ENCODE data around the gene SOX6. TPM values are rescaled to one million over a fixed set of nuclear protein-coding genes. Genes with fewer than 3 reads are reported as not detected.

SOX6 gene
- total and polyA plus RNA-seq, 2 donors (not counting 1 experiment from before 2014, with no cell fraction given), result 3.0 to 5.1 TPM

DNA sequence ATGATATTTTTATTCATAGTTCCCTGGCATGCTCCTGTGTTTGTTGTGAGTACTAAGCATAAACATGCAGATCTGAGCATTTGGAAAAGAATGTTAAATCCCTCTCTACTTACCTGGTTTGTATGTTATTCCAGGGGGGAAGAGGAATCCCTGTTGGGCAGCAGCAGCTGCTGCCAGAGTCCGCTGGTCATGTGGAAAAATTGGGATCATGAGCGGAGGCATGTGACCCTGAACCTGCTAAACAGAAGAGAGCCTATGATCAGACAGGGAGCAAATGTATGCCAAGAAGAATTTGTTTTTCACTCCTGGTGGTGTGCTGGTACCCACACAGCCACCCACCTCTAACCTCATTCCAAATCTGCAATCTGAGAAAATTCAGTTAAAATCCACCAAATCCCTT lies 244.7 kb downstream of the SOX6 start:
- TF ChIP-seq EZH2 (IDR thresholded peaks at IDR 0.05; ENCODE audit: low read length, missing control alignments), result no peak
- TF ChIP-seq, protein P1, sequence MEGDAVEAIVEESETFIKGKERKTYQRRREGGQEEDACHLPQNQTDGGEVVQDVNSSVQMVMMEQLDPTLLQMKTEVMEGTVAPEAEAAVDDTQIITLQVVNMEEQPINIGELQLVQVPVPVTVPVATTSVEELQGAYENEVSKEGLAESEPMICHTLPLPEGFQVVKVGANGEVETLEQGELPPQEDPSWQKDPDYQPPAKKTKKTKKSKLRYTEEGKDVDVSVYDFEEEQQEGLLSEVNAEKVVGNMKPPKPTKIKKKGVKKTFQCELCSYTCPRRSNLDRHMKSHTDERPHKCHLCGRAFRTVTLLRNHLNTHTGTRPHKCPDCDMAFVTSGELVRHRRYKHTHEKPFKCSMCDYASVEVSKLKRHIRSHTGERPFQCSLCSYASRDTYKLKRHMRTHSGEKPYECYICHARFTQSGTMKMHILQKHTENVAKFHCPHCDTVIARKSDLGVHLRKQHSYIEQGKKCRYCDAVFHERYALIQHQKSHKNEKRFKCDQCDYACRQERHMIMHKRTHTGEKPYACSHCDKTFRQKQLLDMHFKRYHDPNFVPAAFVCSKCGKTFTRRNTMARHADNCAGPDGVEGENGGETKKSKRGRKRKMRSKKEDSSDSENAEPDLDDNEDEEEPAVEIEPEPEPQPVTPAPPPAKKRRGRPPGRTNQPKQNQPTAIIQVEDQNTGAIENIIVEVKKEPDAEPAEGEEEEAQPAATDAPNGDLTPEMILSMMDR (conservative IDR thresholded peaks at IDR 0.05 in 1 of 2, IDR thresholded peaks at IDR 0.05 in 1 of 2; ENCODE audit: low read depth in 1 of 2, low read length in 2 of 2), result no peak
- H3K4me2 ChIP-seq (ENCODE audit: extremely low read depth, insufficient read depth, low read length), result no peak overlapping the region
- H3K27me3 ChIP-seq (ENCODE audit: control insufficient read depth, insufficient read depth, low read length), result no peaks in the 10 kb centered on the region
- no peaks in the 10 kb centered on the region for H4K20me1 ChIP-seq (ENCODE audit: control insufficient read depth, extremely low read depth, insufficient read depth, low read length)
- no peaks in the 10 kb centered on the region for H3K79me2 ChIP-seq (ENCODE audit: control insufficient read depth, insufficient read depth, low read length)
- H3K9me3 ChIP-seq (ENCODE audit: control insufficient read depth, insufficient read depth, low read depth, low read length), result no peaks in the 10 kb centered on the region
- no peak for DNase-seq (ENCODE audit: low read depth in 2 of 2)
- H3K36me3 ChIP-seq (ENCODE audit: control insufficient read depth, insufficient read depth, low read length), result no peaks in the 10 kb centered on the region
- no peak overlapping the region for H2AFZ ChIP-seq (ENCODE audit: low read length)
- no peak overlapping the region for H3K9ac ChIP-seq (ENCODE audit: insufficient read depth, low read length)
- no peak overlapping the region for H3K27ac ChIP-seq (ENCODE audit: insufficient read depth, low read length)
- no peaks in the 10 kb centered on the region for H3K4me1 ChIP-seq (ENCODE audit: control insufficient read depth, extremely low read depth, insufficient read depth, low read length)
- H3K4me3 ChIP-seq (replicated peaks in 1 of 4; ENCODE audit: control extremely low read depth in 1 of 4, insufficient read depth in 1 of 4, low read depth in 3 of 4, low read length in 4 of 4), result no peak overlapping the region

DNA sequence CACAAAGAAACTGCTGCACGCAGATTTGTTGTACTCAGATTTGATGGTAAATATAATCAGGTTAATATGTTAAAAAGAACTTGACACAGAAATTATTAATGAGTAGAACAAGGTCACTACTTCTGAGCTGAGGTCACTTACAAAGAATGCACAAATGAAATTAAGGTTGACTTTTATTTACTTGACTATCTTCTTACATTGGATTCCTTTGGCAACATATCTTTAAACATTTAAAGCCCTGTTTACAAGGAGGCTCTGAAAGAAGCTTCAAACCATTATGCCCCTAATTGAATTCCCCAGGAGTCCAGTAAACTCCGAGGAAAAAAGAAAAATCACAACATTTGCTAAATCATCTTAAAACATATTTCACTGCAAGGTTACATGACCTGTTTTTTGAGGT lies 245.5 kb downstream of the SOX6 start:
- Histone ChIP-seq H3K4me2 (ENCODE audit: extremely low read depth, insufficient read depth, low read length) (no peak overlapping the region), H3K9ac (ENCODE audit: insufficient read depth, low read length) (no peak overlapping the region), H3K27me3 (ENCODE audit: control insufficient read depth, insufficient read depth, low read length) (no peaks in the 10 kb centered on the region), H3K9me3 (ENCODE audit: control insufficient read depth, insufficient read depth, low read depth, low read length) (no peaks in the 10 kb centered on the region), H3K4me1 (ENCODE audit: control insufficient read depth, extremely low read depth, insufficient read depth, low read length) (no peaks in the 10 kb centered on the region), H3K36me3 (ENCODE audit: control insufficient read depth, insufficient read depth, low read length) (no peaks in the 10 kb centered on the region), H3K27ac (ENCODE audit: insufficient read depth, low read length) (no peak overlapping the region), H3K4me3 (replicated peaks in 1 of 4; ENCODE audit: control extremely low read depth in 1 of 4, insufficient read depth in 1 of 4, low read depth in 3 of 4, low read length in 4 of 4) (no peak overlapping the region), H2AFZ (ENCODE audit: low read length) (no peak overlapping the region), H3K79me2 (ENCODE audit: control insufficient read depth, insufficient read depth, low read length) (no peaks in the 10 kb centered on the region), H4K20me1 (ENCODE audit: control insufficient read depth, extremely low read depth, insufficient read depth, low read length) (no peaks in the 10 kb centered on the region)
- no peak for DNase-seq (ENCODE audit: low read depth in 2 of 2)
- TF ChIP-seq EZH2 (IDR thresholded peaks at IDR 0.05; ENCODE audit: low read length, missing control alignments), result no peak
- TF ChIP-seq, protein P1 (conservative IDR thresholded peaks at IDR 0.05 in 1 of 2, IDR thresholded peaks at IDR 0.05 in 1 of 2; ENCODE audit: low read depth in 1 of 2, low read length in 2 of 2), result no peak

DNA sequence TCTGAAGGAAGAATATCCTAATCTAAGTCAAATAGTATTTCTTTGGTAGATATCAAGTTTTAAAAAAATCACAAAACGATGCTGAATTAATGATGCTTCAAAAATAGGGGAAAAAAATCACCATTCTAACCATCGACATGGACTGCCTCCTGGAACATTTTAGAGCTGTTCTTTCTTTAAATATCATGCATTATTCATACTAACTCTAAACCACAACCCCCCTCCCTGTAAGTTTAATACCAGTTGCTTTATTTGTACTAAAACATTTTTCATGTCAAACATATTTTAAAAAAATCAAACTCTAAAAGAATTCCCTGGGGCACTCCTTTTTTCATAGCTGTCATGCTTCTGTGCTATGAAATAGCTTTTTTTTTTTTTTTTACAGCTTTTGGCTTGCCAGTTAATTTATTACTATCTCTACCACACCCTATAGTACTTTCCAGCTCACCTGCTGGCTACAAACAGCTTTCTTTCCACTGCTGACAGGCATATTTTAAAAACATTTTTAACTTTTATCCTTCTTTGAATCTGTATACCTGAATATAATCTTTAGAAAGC lies 256.9 kb downstream of the SOX6 start:
- Histone ChIP-seq H3K4me1 (ENCODE audit: control insufficient read depth, extremely low read depth, insufficient read depth, low read length) (peaks cover 2% of the 10 kb centered on the region), H3K9me3 (ENCODE audit: control insufficient read depth, insufficient read depth, low read depth, low read length) (no peaks in the 10 kb centered on the region), H3K27me3 (ENCODE audit: control insufficient read depth, insufficient read depth, low read length) (no peaks in the 10 kb centered on the region), H3K36me3 (ENCODE audit: control insufficient read depth, insufficient read depth, low read length) (no peaks in the 10 kb centered on the region), H3K27ac (ENCODE audit: insufficient read depth, low read length) (no peak overlapping the region), H3K4me3 (replicated peaks in 1 of 4; ENCODE audit: control extremely low read depth in 1 of 4, insufficient read depth in 1 of 4, low read depth in 3 of 4, low read length in 4 of 4) (no peak overlapping the region), H3K4me2 (ENCODE audit: extremely low read depth, insufficient read depth, low read length) (no peak overlapping the region), H3K79me2 (ENCODE audit: control insufficient read depth, insufficient read depth, low read length) (no peaks in the 10 kb centered on the region), H3K9ac (ENCODE audit: insufficient read depth, low read length) (no peak overlapping the region), H4K20me1 (ENCODE audit: control insufficient read depth, extremely low read depth, insufficient read depth, low read length) (no peaks in the 10 kb centered on the region), H2AFZ (ENCODE audit: low read length) (no peak overlapping the region)
- DNase-seq (ENCODE audit: low read depth in 2 of 2), result peak in 1 of 2 donors; percentile 12
- TF ChIP-seq, protein P1 (conservative IDR thresholded peaks at IDR 0.05 in 1 of 2, IDR thresholded peaks at IDR 0.05 in 1 of 2; ENCODE audit: low read depth in 1 of 2, low read length in 2 of 2), result no peak
- TF ChIP-seq EZH2 (IDR thresholded peaks at IDR 0.05; ENCODE audit: low read length, missing control alignments), result no peak

Measured in fibroblast of lung (primary cell).